Renal cortical epithelial cell (primary cell): ENCODE results near the gene HPSE2. TPM values are rescaled to one million over a fixed set of nuclear protein-coding genes. Genes with fewer than 3 reads are reported as not detected.
"Not testable (repeated sequence)": the region's sequence is repeated elsewhere in the genome, so short reads cannot be mapped to it uniquely, and the experiment has no call there.

ENCODE experiments used
- DNase-seq: peaks from one replicate; pipeline ENCODE4 v3.0.0-alpha.2; 2011; ENCODE audit warnings: low read depth
- total RNA-seq: library from RNA; depleted of rRNA; stranded (reverse); fragments of >200 nt; gene quantifications from 2 replicates; pipeline ENCODE4 v1.2.3, GENCODE V29; 2014

Gene HPSE2
- total RNA-seq, 1 donor from 2014 or later = not detected

DNA sequence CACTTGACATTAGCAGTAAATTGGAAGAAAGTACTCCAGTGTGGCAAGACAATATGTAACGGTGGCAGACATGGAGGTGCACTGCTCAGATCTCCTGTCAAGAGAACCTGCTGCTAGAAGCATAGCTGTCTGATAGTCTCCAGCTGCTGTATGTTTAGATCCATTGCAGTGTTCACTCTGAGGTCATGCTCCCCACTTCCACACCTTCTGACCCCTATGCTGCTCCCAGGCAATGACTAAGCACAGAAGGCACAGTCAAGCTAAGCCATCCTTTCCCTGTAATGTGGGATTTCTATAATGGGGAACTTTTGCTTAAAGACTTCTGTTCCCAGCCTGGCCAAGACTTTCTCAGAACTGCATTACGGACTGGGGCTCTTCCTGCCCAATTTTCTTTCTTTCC is 315.8 kb downstream of the HPSE2 start:
- no peak for DNase-seq

DNA sequence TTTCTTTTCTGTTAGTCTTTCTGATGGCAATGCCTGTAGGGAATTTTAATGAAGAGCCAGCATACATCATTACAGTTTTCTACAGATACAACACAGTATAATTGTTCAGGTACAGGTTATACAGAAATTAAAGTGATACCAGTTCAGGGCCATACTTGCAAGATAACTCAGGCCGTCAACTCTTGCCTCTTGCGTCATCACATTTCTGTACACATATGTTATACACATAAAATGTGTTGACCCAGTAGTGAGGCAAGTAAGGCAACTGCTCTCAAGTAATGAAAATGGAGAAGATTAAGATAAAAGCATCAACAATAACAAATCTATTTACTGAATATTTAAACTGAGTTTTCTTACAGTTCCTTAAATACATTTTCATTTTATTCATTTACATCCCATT is 317.8 kb downstream of the HPSE2 start:
- DNase-seq = no peak

DNA sequence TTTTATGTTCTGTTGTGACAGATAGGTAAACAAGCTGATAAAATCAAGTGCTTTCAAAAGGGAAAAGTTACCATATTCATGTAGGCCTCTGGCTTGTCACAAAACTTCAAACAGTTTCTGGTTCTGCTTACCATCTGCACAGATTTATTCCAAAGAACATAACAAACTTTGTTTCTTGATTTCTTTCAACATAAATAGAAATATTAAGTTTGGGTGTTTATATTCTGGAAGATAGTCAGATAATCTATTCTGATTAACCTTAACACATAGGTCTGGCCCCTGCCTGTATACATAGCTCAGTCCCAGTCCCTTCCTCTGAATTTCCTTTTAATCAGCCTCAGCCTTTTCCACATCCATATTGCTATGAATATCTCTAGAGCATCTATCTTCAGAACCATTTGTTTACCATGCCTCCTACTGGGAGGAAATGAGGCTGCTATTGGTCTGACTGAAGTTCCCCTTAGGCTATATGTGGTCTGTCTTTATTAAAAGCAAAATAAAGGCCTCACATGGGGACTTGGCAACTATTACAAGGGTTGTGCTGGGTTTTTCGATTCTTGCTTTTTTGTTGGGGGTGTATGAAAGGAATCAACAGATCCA is 319.0 kb downstream of the HPSE2 start:
- no peak for DNase-seq

DNA sequence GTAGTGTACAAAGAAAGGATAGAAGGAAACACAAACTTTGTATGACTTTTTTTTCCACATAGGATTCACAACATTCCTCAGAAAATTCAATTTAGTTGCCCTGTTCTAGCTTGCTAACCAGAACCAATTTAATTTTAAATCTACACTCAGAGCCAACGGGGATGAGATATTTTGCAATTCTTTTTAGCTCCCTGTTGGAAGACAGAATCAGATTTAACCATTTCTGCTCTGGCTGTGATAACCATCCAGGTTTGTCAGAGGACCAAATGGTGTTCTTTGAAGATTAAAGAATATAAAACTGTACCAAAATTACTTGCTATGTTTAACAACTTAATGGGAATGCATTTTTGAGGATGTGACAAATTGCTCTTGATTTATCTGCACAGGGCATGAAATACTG is 319.7 kb downstream of the HPSE2 start:
- DNase-seq = no peak

DNA sequence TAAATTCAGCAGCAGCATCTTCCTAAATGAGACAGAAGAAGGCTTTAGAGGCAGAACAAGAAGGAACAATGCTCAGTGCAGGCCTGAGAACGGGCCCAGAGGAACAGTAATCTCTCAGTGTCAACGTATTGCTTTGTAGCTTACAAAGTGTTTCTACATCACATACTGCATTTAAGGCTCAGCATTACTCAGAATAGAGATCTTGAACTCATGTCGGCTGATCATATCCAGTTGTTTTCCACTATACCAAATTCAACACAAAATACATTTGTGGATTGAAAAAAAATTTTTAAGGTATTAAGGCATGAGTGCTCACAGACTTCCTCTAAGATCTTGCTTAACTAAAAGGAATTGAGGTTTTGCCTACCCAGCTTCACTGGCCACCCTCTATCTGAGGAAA is 325.1 kb downstream of the HPSE2 start:
- DNase-seq = no peak

DNA sequence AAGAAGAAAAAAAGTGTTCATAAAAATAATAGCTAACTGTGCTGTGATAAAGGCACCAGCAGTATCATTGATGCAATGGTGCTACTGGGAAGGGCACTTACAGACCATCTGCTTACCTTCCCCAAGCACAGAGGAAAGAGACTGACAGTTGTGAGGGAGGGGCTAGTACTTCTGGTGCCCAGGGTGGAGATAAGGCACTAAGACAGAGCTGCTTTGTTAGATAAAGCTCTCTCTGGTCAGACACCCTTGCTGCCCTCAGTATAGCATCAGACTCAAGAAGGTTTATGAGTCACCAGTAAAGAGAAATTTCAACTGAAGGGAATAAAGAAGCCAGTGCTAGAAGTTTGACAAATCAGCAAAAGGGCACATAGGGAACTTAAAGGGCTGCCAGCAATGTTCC is 325.6 kb downstream of the HPSE2 start:
- no peak for DNase-seq

DNA sequence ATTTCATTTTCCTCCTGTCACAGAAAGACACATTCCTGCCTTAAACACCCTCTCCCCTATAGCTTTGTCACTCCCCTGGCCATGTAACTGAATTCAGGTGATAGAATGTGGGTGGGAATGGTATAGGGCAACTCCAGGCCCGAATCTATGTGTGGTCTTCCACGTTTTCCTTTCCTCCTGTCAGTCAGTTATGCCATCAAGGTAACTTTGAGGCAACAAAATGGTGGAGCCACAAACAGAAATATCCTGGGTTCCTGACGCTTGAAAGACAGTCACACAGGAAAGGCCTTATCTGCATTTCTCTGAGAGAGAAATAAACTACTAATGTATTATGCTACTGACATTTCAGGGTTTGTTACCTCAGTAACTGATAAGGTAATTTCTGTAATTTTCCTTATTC is 326.8 kb downstream of the HPSE2 start:
- DNase-seq = no peak

DNA sequence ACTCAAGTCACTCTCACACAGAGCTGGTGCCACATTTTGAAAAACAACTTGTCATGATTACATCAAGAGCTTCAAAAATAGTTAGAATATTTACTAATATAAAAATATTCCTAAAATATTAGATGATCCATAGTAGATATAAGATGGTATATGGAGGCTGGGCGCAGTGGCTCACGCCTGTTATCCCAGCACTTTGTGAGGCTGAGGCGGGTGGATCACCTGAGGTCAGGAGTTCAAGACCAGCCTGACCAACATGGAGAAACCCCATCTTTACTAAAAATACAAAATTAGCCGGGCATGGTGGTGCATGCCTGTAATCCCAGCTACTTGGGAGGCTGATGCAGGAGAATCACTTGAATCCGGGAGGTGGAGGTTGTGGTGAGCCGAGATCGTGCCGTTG is 327.4 kb downstream of the HPSE2 start:
- not testable (repeated sequence) for DNase-seq

DNA sequence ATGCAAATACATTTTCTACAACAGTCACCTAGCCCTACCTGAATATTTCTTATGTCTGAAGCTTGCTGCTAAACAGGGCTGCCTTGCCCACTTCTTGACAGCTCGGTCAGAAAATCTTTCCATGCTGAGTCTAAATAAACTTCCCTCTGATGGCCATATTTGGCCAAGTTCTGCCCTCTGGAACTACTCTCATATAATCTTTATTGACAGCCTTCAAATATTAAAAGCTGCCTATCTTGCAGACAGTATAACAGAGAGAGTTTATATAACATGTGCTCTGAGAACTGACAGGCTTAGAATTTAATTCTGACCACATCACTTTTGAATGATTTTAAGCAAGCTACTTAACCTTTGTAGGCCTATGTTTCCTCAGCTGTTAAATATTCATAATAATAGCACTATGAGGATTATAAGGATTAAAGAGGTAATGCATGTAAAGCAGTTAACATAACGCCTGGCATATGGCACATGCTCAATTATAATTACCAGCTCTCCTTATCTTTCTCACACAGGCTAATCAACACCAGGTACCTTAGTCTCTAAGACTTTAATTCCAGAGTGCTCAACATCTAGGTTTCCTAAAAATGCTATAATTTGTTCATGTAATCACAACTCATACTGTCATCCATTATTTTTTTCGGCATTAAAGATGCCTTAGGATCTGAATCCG is 334.1 kb downstream of the HPSE2 start:
- DNase-seq = no peak

DNA sequence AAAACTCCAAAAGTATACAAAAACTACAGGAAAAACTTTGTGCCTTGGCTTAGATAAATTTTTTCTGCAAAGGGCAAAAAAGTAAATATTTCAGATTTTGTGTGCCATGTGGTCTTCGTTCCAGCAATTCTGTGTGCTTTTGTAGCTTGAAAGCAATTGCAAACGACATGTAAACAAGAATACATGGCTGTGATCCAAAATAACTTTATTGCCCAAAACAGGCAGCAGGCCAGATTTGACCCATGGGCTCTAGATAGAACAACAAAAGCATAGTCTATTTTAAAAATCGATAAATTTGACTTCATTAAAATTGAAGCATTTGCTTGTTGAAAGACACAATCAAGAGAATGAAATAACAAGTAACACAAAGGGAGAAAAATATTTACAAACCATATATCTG is 336.6 kb downstream of the HPSE2 start:
- no peak for DNase-seq

DNA sequence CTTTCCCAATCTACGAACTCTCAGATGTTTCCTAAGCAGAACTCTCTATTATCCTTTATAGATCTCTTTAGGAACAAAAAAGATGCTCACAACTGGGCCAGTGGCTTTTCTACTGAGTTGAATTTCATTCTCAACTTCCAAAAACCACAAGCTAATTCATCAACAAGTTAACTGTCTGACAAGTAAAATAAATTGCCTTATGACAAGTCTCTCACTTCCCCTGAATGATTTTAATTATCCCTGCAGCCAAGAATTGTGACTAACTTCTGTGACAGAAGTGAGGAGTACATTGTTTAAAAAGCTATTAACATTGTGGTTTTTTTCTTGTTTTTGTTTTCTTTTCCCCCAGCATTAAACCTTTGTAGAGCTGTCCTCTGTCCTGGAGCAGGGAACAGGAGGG is 343.1 kb downstream of the HPSE2 start:
- peak; percentile 27 for DNase-seq

DNA sequence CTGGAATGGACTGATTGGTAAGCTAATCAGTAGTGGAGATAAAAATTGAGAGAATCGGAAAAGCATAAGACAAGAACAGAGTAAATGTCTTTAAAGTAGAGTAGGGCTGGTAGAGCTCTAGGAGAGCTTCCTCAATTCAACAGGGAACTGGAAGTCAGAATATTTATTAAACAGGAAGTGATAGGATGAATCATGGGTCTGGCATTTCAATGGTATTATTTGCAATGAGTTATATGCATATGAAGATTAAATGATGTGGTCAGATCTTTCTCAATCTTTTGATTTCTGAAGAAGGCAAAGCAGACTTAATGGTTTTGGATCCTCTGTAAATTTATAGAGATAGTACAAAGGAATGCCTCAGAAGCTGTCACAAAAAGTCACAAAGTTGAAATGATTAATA is 349.0 kb downstream of the HPSE2 start:
- peak; percentile 10 for DNase-seq

DNA sequence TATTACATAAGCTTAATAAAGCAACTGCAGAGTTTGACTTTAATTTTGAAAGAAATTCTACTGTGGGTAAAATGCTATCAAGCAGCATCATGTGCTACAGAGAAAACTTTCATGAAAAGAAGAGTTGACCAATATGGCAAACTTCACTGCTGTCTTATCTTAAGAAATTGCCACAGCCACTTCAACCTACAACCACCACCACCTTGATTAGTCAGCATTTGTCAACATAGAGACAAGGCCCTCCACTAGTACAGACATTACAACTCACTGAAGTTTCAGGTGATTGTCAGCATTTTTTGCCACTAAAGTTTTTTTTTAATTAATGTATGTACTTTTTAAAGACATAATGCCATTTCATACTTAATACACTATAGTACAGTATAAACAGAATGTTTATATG is 350.3 kb downstream of the HPSE2 start:
- DNase-seq = no peak

DNA sequence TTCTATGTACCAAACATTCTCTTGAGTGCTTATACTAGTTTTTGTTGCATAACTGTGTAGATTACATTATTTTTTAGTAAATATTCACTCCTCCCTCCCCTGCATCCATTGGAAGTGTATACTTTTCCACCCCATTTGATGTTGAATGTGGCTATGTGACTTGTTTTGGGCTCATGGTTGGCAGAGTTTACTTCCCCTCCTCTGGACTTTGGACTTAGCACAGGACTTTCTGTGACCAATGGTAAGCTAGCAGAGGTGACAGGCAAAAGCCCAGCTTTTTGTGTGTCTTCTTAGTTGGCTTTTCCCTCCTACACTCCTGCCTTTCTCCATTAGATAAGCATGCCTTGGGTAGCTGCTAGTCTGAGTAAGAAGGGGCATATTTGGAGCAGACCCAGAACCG is 353.9 kb downstream of the HPSE2 start:
- no peak for DNase-seq

DNA sequence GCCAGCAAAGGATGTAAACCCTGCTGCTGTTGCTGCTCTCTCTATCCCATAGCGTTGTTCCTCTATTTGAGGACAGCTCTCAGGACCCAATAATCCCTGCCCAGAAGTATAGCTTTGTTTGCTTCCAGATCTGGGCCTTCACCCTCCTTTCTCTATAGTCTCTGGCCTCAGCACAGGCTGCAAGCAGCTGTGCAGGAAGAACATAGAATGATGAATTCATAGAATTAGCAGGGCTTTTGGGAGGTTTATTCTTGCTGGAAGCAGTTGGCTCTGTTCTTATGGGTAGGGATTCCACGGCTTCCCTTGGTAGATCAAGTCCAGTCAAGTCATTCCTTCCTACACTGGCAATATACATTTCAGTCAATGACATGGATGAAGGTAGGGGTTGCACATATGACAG is 354.7 kb downstream of the HPSE2 start:
- no peak for DNase-seq

DNA sequence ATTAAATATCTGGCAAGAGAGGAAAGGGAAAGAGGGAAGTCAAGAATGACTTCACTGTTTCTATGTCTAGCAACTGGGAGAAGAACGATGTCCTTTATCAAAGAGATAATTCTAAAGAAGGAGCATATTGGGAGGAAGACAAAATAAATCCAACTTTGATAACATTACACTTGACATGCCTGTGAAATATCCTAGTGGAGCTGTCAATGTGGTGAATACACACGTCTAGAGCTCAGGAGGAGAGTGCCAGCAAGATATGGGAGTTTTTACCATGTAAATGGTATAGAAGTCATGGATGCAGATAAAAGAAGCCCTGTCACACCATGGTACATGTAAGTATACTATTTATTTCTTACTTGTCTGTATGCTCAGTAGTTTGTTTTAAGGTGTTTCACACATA is 356.7 kb downstream of the HPSE2 start:
- DNase-seq = no peak

DNA sequence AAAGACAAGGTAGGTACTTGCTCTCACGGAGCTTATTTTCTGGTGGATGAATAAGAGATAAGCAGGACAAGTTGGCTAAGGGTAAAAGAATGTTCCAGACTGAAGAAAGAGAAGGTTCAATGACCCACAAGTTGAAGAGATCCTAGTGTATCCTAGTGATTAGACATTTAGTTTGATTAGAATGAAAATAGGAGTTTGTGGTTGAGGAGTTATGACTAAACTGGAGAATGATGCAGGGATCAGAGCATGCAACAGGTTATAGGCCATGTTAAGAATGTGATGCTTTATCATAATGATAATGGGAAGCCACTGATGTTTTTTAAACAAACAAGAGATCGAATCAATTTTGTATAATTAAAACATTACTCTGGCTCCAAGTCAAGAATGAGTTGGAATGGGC is 357.2 kb downstream of the HPSE2 start:
- no peak for DNase-seq

DNA sequence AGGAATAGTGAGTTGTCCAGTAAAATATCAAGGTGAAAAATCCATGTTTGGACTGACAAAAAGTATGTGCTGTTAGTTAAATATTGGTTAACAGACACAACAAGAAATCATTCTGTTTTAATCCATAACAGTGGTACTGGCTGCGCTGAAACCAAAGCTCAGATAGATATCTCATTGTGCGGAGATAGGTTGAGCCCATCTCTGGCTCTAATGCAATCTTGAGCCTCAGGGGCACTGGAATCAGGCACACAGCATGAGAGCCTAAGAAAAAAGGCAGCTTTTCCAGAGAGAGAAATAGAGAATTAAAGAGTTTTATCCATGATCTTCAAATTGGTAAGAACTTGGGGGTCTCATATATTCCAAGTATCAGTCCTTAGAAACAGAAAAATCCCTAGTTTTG is 373.7 kb downstream of the HPSE2 start:
- no peak for DNase-seq

DNA sequence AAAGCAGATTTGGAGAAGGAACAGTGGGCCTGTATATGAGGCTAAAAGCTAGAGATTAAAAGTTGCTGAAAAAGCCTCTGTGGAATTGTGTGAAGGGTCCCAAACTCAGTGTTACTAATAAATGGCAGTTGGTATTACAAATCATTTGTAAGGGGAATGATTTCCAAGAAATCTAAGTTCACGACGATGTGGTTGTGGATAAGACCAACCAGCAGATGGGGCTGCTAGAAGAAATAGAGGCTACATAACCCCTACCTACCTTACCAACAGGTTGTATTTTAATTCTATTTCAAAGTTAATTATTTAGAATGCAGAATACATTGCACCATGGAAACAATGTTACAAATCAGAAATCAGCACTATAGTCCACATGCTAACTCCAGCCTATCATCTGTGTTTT is 377.1 kb downstream of the HPSE2 start:
- DNase-seq = no peak

DNA sequence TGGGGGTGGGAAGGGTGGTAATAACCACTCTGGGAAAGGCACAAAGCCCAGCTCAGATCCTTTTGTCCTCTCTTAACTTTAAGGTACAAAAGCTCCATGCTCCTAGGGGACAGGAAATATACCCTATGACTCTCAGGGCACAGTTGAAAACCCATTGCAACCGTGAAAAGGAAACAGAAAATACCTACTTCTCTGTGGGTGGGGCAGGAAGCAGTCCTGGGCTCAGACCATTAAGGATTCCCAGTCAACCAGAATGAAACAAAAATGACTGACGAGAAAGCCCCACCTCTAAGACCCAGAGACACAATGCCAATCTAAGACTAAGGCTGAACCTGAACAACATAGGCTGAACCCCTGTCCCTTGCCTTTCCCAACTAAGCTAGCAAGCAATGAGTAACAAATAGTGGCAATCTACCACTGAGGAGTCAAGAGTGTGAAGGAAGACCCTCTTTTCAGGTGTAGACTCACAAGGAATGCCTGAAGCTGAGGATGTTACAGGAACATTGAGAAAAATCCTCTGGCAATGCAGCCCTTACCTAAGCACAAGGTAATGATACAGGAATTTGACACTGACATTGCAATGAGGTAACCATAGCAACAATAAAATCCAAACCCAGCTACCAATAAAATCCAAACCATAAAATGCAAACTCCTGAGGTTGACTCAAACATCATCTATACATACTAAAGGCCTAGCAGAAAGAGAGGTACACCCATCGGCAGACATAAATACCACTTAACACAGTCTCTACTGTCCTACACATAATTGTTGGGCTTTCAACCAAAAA is 380.1 kb downstream of the HPSE2 start:
- no peak for DNase-seq

DNA sequence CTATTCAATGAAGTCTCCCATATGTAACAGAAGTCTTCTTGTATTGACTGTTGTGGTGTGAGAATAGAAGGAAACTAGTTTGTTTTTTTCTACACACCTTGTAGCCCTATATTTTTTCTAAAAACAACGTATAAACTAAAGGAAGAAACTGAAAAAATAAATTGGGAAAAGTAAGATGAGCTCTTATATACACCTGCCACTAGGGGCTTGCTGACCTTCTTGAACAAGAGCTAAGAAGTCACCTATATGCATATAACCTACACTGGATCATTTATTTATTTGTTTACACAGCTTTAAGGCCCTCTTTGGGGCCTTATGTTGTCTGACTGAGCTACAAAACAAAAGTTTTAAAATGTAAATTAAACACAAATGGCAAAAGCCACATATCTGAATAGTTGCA is 383.0 kb downstream of the HPSE2 start:
- no peak for DNase-seq

DNA sequence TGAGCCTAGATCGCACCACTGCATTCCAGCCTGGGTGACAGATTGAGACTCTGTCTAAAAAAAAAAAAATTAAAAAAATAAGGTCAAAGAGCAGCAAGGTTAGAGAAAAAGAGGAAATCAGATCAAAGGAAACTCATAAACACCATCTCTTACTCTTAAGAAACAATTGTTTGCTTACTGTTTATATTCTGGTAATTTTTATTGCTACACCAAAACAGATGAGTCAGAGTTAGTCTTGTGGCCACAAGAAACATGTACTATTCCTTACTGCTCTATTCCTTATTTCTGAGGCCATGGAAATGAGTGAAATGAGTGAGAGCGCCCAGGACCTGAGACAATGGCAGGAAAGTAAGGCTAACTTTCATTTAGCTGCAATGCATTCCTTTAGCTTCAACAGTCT is 387.3 kb downstream of the HPSE2 start:
- DNase-seq = peak; percentile 1

DNA sequence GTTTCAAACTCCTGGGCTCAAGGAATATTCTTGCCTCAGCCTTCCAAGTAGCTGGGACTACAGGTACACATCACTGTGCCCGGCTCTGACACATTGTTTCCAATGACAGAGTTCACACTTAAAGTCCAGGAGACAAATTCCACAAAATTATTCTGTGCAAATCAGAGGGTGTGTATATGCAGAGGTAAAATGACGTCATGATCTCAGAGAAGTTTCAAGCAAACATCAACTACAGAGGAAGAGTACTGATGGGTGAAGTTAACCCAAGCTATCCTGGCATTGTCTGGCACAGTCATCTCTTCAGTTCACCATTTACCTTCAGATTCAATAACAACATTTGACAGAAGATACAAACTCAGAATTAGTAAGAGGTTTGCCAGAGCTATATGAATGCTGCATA is 388.9 kb downstream of the HPSE2 start:
- DNase-seq = no peak
